ENCODE measurements around the gene ITGA2B. TPM values are rescaled to one million over a fixed set of nuclear protein-coding genes. Genes with fewer than 3 reads are reported as not detected.
A peak's percentile ranks its signal among the peaks of the same experiment; 100 is the strongest.

The ITGA2B gene
- total RNA-seq, 1 donor from 2014 or later: 1.4 TPM

- DNase-seq (ENCODE audit: low spot score): peak; percentile 35
Measured at GRCh38 chr17:44394112-44394511, 4.7 kb upstream of the ITGA2B start.

GRCh38 chr17:44390250-44390870 is 911 bp upstream of the ITGA2B start:
- DNase-seq (ENCODE audit: low spot score): no peak

- DNase-seq (ENCODE audit: low spot score): peak; percentile 83
Measured at GRCh38 chr17:44389723-44390202, 314 bp upstream of the ITGA2B start.

- DNase-seq (ENCODE audit: low spot score): no peak
Measured at GRCh38 chr17:44387804-44388203, 1.6 kb downstream of the ITGA2B start.

- DNase-seq (ENCODE audit: low spot score): no peak
Measured at GRCh38 chr17:44386182-44386525, 3.3 kb downstream of the ITGA2B start.

- peak; percentile 92 for DNase-seq (ENCODE audit: low spot score)
Measured at GRCh38 chr17:44385287-44386181, 3.9 kb downstream of the ITGA2B start.

- no peak for DNase-seq (ENCODE audit: low spot score)
Measured at GRCh38 chr17:44384823-44385286, 4.6 kb downstream of the ITGA2B start.

- peak; percentile 74 for DNase-seq (ENCODE audit: low spot score)
Measured at GRCh38 chr17:44384281-44384822, 5.1 kb downstream of the ITGA2B start.

GRCh38 chr17:44383861-44384260 is 5.6 kb downstream of the ITGA2B start:
- peak; percentile 85 for DNase-seq (ENCODE audit: low spot score)

GRCh38 chr17:44383363-44383762 is 6.1 kb downstream of the ITGA2B start:
- no peak for DNase-seq (ENCODE audit: low spot score)

- no peak for DNase-seq (ENCODE audit: low spot score)
Measured at GRCh38 chr17:44382917-44383316, 6.5 kb downstream of the ITGA2B start.

GRCh38 chr17:44381810-44382305 is 7.6 kb downstream of the ITGA2B start:
- DNase-seq (ENCODE audit: low spot score): no peak

- DNase-seq (ENCODE audit: low spot score): no peak
Measured at GRCh38 chr17:44380767-44381166, 8.7 kb downstream of the ITGA2B start.

- DNase-seq (ENCODE audit: low spot score): no peak
Measured at GRCh38 chr17:44379887-44380286, 9.6 kb downstream of the ITGA2B start.

GRCh38 chr17:44378171-44378705 is 11.2 kb downstream of the ITGA2B start:
- no peak for DNase-seq (ENCODE audit: low spot score)

- no peak for DNase-seq (ENCODE audit: low spot score)
Measured at GRCh38 chr17:44376779-44377178, 12.7 kb downstream of the ITGA2B start.

- DNase-seq (ENCODE audit: low spot score): no peak
Measured at GRCh38 chr17:44376124-44376523, 13.3 kb downstream of the ITGA2B start.

- DNase-seq (ENCODE audit: low spot score): no peak
Measured at GRCh38 chr17:44375196-44376017, 14.0 kb downstream of the ITGA2B start.

GRCh38 chr17:44374306-44375195 is 14.9 kb downstream of the ITGA2B start:
- DNase-seq (ENCODE audit: low spot score): no peak

- no peak for DNase-seq (ENCODE audit: low spot score)
Measured at GRCh38 chr17:44372036-44372435, 17.4 kb downstream of the ITGA2B start.
